GM19099 (cell line): ENCODE measurements around the gene SSH2.

Source experiments
- POLR2A ChIP-seq: IDR thresholded peaks from 3 replicates; pipeline ENCODE4 v1.6.1; 2011; ENCODE audit warnings: low read depth; ENCODE audit not compliant: insufficient read length; ENCODE audit errors: extremely low read depth

The SSH2 gene

DNA sequence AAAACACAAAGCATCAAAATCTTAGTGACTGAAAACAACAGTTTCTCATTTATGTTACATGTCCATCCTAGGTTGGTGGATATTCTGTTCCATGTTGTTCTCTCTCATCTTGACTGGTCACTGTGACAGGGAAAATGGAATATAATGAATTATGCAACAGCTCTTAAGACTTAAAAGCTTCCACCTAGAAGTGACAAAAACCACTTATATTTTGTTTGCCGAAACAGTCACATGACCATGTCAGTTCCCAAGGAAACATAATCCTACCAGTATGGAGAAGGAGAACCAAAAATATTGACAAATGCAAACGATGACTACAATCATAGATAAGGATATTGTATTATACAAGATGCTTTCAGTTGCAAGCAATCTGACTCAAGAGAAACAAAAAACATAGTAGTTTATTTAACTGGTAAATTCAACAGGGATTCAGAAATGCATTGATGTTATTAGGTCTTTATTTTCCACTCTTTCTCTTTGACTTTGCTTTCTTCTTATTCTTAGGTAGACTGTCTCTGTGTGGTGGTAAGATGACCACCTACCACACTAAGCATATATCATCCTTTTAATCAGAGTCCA lies 103.8 kb downstream of the SSH2 start:
- TF ChIP-seq POLR2A, result no peak

DNA sequence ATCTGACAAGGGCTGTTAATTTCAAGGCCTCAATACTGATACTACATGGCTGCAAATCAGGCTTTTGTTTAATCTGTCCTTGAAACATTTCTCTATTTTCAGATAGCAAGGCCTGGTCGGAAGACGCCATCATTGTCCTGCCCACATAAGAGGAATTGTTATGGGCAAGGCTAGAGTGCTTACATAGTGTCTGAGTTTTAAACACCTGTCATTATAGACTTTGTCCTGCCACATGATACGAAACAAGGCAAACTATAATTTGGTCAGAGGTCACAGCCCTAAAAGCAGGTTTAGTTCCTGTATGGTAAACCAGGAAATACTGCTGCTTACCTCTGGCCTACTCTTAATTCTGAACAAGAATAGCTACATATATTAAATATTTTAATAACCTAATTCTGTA lies 104.4 kb downstream of the SSH2 start:
- no peak for TF ChIP-seq POLR2A

DNA sequence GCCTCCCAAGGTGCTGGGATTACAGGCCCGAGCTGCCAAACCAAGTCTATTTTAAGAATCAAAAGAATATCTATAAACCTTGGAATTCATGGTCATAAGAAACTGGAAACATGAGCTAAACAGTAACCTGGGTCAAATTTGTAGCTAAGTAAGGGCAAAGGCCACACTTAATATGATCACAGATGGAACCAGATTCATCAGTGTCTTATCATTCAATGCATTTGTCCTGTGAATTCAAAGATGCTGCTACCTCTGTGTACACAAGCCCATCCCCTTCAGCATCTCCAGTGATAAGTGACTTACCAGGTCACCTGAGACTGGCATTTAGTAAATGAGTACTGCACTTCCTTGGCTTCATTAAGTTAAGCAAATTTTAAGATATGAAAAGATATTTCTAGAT lies 108.1 kb downstream of the SSH2 start:
- no peak for TF ChIP-seq POLR2A

- no peak for TF ChIP-seq POLR2A
These were observed 109.6 kb downstream of the SSH2 start for GRCh38 chr17:29820425-29820824.

DNA sequence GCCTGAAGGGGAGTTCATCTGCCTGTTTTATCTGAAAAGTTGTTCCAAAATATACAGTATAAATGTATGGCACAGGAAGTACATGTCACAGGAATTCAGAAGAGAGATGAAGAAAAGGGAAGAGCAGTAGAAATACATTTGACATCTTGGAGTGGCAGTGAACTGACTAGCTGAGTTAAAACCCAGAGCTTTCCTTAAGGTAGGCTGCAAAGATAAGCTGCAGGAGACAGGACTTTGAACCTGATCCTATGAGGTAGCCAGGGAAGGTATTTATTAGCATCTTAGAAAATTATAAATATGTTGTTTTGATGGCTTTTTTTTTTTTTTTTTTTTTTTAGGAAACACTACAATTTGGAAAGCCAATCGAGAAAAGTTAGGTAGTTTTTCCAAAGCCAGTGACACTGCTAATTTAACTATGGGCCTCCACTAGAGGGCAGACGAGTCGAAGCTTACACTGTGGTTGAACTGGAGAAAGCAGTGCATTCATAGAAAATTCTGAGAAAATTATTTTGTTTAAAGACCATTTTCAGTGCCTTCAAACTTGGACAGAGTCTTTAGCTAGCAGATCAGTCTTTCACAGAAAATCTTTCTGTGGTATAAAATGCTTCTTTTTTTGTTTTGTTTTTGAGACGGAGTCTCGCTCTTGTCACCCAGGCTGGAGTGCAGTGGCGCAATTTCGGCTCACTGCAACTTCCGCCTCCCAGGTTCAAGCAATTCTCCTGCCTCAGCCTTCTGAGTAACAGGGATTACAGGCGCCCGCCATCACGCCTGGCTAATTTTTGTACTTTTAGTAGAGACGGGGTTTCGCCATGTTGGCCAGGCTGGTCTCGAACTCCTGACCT lies 122.3 kb downstream of the SSH2 start:
- TF ChIP-seq POLR2A, result no peak

DNA sequence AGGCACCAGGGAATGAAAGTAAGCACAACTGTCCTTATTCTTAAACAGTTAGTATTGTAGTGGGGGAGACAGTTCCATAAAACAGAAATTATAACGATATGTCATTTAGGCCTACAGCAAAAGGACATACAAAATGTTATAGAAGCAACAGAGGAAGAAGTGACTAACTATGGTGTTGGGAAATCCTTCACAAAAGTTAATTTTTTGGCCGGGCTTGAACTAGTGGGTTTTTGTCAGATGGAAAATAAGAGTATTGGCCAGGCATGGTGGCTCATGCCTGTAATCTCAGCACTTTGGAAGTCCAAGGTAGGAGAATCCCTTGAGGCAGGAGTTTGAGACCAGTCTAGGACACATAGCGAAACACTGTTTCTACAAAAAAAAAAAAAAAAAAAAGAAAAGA lies 127.8 kb downstream of the SSH2 start:
- TF ChIP-seq POLR2A, result no peak

DNA sequence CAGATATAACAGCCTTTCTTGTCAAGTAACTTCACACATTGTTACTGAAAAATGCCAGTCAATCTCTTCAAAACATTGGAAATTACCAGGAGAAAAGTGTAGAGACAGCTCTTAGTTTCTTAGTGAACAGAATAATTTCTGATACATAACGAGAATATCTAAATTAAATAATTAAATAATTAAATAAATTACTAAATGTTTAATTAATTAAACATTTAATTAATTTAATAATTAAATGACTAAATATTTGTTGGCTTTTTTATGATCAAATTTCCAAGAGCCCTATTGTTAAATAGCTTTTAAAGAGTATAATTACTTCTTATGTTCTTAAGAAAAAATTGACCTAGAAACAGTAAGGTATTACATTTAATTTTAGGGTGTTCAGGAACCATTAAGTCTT lies 129.6 kb downstream of the SSH2 start:
- TF ChIP-seq POLR2A, result no peak

- TF ChIP-seq POLR2A, result no peak
These were observed 133.4 kb downstream of the SSH2 start for GRCh38 chr17:29796652-29797051.

GRCh38 chr17:29793501-29793900 lies 136.5 kb downstream of the SSH2 start:
- TF ChIP-seq POLR2A, result no peak

GRCh38 chr17:29791336-29792080 lies 138.5 kb downstream of the SSH2 start:
- no peak for TF ChIP-seq POLR2A

DNA sequence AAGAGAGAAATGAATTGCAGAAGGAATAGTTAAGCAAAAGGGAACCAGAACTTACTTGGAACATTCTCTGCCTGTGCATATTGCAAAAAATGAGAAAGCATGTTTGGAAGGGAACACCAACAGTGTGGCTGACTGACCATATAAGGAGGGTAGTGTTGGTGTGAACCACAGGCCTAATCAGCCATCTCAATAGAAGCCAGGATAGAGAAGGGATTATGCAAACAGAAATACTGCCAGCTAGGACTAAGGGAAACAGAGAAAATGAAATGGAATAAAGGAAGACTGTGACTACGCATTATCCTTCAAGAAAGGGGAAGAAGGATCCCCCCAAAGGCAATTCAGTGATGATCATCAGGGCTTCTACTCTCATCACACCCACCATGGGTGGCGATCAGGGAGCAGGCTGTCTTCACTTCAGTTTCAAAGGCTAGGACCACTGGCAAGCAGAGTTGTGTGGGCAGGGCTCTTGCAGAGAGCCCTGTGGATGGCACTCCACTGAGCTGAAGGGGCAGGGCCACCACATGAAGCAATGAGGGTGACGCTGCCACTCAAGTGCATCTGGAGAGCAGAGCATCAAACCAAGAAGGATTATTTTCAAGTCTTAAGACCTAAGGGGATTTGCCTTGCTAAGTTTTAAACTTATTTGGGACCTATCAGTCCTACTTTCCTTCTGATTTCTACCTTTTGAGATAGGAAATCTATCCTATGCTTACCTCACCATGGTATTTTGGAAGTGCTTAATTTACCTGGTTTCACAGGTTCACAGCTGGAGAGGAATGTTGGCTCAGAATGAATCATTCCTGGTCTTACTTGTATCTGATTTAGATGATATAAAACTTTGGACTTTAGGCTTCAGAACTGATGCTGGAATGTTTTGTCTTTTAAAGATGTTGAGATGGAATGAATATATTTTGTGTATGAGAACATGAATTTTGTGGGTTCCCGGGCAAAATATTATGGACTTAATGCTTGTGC lies 140.5 kb downstream of the SSH2 start:
- TF ChIP-seq POLR2A, result no peak

GRCh38 chr17:29787995-29788394 lies 142.0 kb downstream of the SSH2 start:
- TF ChIP-seq POLR2A, result no peak

DNA sequence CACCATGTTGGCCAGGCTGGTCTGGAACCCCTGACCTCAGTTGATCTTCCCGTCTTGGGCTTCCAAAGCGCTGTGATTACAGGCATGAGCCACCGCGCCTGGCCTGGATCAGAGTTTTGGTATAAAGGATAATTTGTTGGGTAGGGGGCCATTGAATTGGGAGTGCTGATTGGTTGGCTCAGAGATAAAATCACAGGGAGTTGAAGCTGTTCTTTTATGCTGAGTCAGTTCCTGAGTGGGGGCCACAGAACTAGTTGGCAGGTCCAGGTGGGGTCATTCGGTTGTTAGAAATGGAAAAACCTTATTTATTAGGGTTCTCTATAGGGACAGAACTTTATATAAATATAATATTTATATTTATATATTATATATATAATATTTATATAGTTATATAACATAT lies 147.1 kb downstream of the SSH2 start:
- no peak for TF ChIP-seq POLR2A

- no peak for TF ChIP-seq POLR2A
These were observed 150.8 kb downstream of the SSH2 start for GRCh38 chr17:29778956-29779811.
